HG03064 (cell line): Measurements from ENCODE around the gene RAB30.

Experiments used
- ATAC-seq: cut with Tn5 transposase; IDR thresholded peaks from one replicate; pipeline ENCODE4 v1.9.1; 2021; ENCODE audit warnings: low read depth; ENCODE audit not compliant: unreplicated experiment

RAB30 gene

GRCh38 chr11:83041126-83041525 lies 30.6 kb downstream of the RAB30 start:
- ATAC-seq, result no peak

- ATAC-seq, result no peak
These were observed 32.1 kb downstream of the RAB30 start for GRCh38 chr11:83039566-83039965.

GRCh38 chr11:83037877-83038276 lies 33.8 kb downstream of the RAB30 start:
- no peak for ATAC-seq

DNA sequence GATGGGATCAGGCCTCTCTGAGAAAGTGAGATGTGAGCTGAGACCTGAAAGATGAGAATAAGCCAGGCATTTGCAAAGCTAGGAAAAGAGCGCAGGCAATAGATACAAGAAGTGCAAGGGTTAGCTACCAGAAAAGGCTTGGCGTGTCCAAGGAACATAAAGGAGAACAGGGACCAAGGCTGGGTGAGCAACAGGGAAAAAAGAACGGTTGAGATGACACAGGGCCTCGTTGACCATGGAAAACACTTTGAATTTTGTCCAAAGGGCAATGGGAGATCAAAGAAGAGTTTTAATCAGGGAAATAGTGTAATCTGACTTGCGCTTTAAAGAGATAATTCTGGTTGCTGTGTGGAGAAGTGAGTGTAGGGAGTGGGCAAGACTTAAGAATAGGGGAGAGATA lies 35.0 kb downstream of the RAB30 start:
- ATAC-seq, result no peak

GRCh38 chr11:83035070-83035854 lies 36.4 kb downstream of the RAB30 start:
- ATAC-seq, result no peak

DNA sequence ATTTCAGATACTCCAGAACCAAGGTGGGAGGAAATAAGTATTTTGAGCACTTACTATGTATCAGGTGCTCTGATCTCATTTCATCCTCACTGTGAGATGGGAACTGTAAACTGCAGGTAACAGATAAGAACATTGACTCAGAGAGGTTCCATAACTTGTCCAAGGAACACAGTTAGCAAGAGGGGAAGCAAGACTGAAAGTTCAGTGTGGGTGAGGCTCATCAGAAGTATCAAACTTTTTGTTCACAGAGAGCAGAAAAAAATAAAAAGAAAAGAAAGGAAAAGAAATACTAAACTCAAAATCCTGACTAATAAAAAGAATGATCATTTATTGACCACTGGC lies 37.1 kb downstream of the RAB30 start:
- ATAC-seq, result no peak

- no peak for ATAC-seq
These were observed 37.6 kb downstream of the RAB30 start for GRCh38 chr11:83033972-83034672.

DNA sequence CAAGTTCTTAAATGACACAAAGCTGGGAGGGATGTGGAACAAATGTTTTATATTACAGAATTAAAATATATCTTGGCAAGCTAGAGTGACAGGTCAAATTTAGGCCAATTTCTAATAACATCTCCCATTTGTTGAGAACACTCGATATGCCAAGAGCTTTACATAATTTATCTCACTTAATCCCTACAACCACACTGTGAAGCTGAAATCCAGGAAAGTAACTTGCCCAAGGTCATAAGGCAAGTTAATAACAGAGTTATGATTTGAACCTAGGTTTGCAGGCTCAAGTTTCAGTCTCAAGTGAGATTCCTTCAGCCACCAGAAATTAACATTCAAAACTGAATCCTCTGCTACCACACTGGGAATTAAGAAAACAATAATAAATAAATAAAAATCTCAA lies 38.3 kb downstream of the RAB30 start:
- ATAC-seq, result no peak

GRCh38 chr11:83031127-83031526 lies 40.6 kb downstream of the RAB30 start:
- ATAC-seq, result no peak

- ATAC-seq, result no peak
These were observed 43.9 kb downstream of the RAB30 start for GRCh38 chr11:83027794-83028193.

- ATAC-seq, result no peak
These were observed 44.4 kb downstream of the RAB30 start for GRCh38 chr11:83027289-83027688.

GRCh38 chr11:83026229-83026628 lies 45.5 kb downstream of the RAB30 start:
- ATAC-seq, result no peak

DNA sequence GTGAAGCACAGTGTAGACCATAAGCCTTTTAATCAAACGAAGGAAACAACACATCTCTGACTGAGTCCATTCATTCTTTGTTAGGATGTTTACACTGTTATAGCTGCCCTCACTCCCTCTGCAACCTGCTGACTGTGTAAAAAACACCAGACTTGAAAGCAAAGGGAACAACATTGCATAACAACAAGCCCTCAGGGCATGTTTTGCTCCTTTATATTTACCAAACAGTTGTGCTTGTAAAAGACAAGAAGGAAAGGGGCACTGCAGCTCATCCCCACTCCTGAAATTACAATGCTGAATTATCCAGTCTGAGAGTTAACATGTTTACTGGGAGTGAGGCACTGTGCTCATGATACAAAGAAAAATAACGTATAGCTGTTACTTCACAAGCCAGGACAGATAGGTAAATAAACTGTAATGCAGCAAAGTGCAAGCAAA lies 46.4 kb downstream of the RAB30 start:
- ATAC-seq, result no peak

DNA sequence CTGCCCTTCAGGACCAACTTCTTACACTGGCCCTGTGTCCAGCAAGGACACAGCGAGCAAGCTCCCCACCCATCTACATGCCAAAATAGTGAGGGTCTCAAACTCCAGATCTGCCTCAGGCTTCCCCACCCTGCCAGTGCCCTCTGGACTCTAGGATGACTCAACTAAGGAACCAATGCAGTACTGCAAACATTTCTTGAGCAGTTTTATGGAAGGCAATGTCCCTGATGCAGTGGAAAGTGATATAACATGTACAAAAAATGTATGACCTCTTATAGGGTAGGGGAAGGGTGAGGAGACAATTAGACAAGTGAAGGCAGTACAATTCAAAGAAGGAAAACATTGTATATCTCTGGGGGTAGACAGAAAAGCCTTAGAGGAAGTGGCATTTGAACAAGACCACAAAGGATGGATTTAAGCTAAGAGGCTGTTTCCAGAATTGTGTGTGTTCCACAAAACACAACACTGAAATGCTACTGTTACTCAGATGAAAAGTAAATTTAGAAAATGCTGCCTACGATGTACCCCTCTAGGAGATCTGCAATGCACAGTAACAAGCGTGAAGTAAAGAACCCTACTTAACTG lies 47.3 kb downstream of the RAB30 start:
- ATAC-seq, result no peak

GRCh38 chr11:83023410-83023809 lies 48.3 kb downstream of the RAB30 start:
- ATAC-seq, result no peak

- no peak for ATAC-seq
These were observed 49.9 kb downstream of the RAB30 start for GRCh38 chr11:83021780-83022125.

DNA sequence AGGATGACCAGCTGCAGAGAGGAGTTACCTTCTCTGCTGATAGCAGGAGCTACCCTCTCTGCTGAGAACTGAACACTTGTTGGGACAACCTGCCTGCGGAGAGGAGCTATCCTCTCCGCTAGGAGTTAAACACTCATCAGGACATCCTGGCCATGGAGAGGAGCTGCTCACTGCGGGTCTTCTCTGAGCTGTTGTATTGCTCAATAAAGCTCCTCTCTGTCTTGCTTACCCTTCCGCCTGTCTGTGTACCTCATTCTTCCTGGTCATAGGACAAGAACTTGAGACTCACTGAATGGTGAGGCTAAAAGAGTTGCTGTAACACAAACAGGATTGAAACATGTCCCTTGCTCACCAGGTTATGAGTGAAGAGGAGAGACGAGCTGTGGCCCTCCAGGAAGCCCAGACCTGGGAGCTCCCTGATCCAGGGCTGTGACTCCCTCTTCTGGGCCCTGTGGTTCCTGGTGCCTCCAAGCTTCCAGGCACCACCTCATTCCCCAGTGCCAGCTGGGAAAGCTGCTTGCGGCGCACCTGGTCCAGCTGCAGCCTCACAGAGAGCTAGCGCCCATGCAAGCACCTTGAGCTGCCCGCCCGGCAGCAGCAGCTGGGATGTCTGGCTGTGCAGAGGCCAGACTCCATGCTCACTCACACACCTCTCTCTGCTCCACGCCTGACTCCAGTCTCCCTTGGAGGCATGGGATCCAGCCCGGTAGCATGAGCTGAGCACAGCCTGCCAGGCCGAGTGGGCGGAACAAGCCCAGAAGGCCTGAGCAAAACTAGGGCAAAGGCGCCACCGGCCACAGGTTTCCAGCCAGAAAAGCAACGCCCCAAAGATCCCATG lies 50.5 kb downstream of the RAB30 start:
- no peak for ATAC-seq

GRCh38 chr11:83019888-83020579 lies 51.7 kb downstream of the RAB30 start:
- no peak for ATAC-seq

- ATAC-seq, result no peak
These were observed 56.7 kb downstream of the RAB30 start for GRCh38 chr11:83014951-83015350.
